Smooth muscle cell (in vitro differentiated cells): Measurements from ENCODE around the gene BEAN1. TPM values are rescaled to one million over a fixed set of nuclear protein-coding genes. Genes with fewer than 3 reads are reported as not detected.

Source experiments
- DNase-seq: peaks from one replicate; lab custom pipeline; 2025; ENCODE audit not compliant: unreplicated experiment; lab: John Stamatoyannopoulos, UW
- H2AFZ ChIP-seq: fragments of 200-600 bp; sonication (generic); 2 replicates; pipeline ENCODE4 v1.6.0; 2016; ENCODE audit warnings: antibody characterized with exemption, low read depth, mild to moderate bottlenecking
- H3F3A ChIP-seq: fragments of 200-600 bp; sonication (generic); 2 replicates; pipeline ENCODE4 v1.6.0; 2017; ENCODE audit warnings: antibody characterized with exemption, low read depth
- H3K27ac ChIP-seq: fragments of 200-600 bp; sonication (generic); 2 replicates; pipeline ENCODE4 v1.5.1; 2016; ENCODE audit warnings: low read depth, mild to moderate bottlenecking
- H3K27me3 ChIP-seq: fragments of 200-600 bp; sonication (generic); 2 replicates; pipeline ENCODE4 v1.6.1; 2016; ENCODE audit warnings: low read depth, mild to moderate bottlenecking
- H3K36me3 ChIP-seq: fragments of 200-600 bp; sonication (generic); 2 replicates; pipeline ENCODE4 v1.5.1; 2016; ENCODE audit warnings: low read depth
- H3K4me1 ChIP-seq: fragments of 200-600 bp; sonication (generic); 2 replicates; pipeline ENCODE4 v1.5.1; 2016; ENCODE audit warnings: low read depth
- H3K4me2 ChIP-seq: fragments of 200-600 bp; sonication (generic); 2 replicates; pipeline ENCODE4 v1.6.0; 2016; ENCODE audit warnings: mild to moderate bottlenecking
- H3K4me3 ChIP-seq: fragments of 200-600 bp; sonication (generic); 2 replicates; pipeline ENCODE4 v1.5.1; 2016; ENCODE audit warnings: mild to moderate bottlenecking
- H3K79me2 ChIP-seq: fragments of 200-600 bp; sonication (generic); 2 replicates; pipeline ENCODE4 v1.6.0; 2016; ENCODE audit warnings: low read depth, mild to moderate bottlenecking
- H3K9ac ChIP-seq: fragments of 200-600 bp; sonication (generic); 2 replicates; pipeline ENCODE4 v1.6.0; 2016; ENCODE audit warnings: low read depth
- H3K9me3 ChIP-seq: fragments of 200-600 bp; sonication (generic); replicated peaks from 2 replicates; pipeline ENCODE4 v1.5.1; 2016; ENCODE audit warnings: low read depth
- H4K20me1 ChIP-seq: fragments of 200-600 bp; sonication (generic); 2 replicates; pipeline ENCODE4 v1.6.0; 2016; ENCODE audit warnings: low read depth
- WGBS: methylation state at CpG from one replicate; pipeline ENCODE4 v1.1.7; 2016; ENCODE audit warnings: low lambda C conversion rate; 5-methylcytosine and 5-hydroxymethylcytosine counted together
- polyA plus RNA-seq: library from polyadenylated mRNA; unstranded; fragments of >200 nt; fragmentation: Nextera tagmentation; extraction: Ambion mirVana; gene quantifications from 2 replicates; pipeline ENCODE4 v1.2.1, GENCODE V29; 2016
- total RNA-seq: library from RNA; depleted of rRNA; stranded (reverse); fragments of >200 nt; gene quantifications from 2 replicates; pipeline ENCODE4 v1.2.3, GENCODE V29; 2014
- TF ChIP-seq, protein P1 (sequence below): fragments of 200-600 bp; sonication (generic); IDR thresholded peaks from 2 replicates; pipeline ENCODE4 v1.5.1; 2017; ENCODE audit warnings: borderline replicate concordance, mild to moderate bottlenecking, antibody characterized with exemption; ENCODE audit not compliant: insufficient read depth, poor library complexity, severe bottlenecking

BEAN1 gene
- total and polyA plus RNA-seq, 2 experiments from 2014 or later, result 0.94 to 4.9 TPM

DNA sequence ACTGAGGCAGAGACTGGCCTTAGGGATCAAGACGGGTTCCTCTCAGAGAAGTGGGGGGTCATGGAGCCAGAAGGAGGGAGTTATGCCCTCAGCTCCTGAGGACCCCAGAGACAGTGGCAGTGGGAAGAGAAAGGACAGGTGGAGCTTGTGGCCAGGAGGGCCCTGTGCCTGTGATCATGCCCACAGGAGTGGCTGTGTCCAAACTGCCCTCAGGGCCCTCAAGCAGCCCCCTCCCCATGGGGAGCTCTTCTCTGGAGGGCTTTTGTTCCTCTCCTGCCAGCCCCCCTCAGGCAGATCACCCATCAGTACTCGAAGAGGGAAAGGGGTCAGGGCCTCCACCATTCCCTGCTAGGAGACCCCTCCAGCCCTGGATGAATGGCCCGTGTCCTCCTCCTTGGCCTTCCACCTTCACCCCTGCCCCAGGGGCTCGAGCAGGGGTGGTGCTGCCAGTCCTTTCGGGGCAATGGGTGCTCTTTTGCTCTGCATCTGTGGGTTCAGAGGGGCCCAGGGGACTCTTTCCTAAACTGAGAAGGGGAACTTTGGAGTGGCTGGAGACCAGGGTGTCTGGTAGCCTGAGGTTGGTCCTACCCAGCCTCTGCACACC, 52.7 kb downstream of the BEAN1 start:
- WGBS, result 90% methylated on average over 5 of the region's 5 CpGs

DNA sequence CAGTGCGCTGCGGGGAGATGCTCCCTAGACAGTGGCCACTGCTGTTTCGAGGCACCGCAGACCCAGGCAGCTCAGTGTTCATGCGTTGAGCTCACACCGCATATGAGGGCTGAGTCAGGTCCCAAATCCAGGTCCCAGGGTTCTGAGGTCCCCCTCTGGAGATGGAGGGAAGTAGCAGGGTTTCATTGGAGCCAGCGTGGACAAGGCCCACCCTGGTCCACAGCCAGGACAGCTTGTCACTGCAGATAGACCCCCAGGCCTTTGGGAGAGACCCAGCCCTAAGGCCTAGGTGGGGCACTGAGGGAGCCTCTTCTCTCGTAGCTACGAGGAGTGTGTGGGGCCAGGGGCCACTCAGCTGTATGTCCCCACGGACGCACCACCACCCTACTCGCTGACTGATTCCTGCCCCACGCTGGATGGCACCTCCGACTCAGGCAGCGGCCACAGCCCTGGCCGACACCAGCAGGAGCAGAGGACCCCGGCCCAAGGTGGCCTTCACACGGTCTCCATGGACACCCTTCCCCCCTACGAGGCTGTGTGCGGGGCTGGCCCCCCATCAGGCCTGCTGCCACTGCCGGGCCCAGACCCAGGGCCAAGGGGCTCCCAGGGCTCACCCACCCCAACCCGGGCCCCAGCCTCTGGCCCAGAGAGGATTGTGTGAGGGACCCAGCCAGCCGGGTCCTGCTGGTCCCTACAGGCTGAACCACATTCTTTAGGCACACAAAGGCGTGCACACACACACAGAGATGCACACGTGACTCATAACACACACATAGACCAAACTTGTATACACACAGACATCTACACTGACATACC, 53.4 kb downstream of the BEAN1 start:
- H3K4me2 ChIP-seq, result no peak overlapping the region
- H3K79me2 ChIP-seq, result no peaks in the 10 kb centered on the region
- H3K9ac ChIP-seq, result no peak overlapping the region
- H3K4me1 ChIP-seq, result no peaks in the 10 kb centered on the region
- no peaks in the 10 kb centered on the region for H3K27me3 ChIP-seq
- no peaks in the 10 kb centered on the region for H3K36me3 ChIP-seq
- no peaks in the 10 kb centered on the region for H3K9me3 ChIP-seq
- H3F3A ChIP-seq, result no peaks in the 10 kb centered on the region
- no peaks in the 10 kb centered on the region for H4K20me1 ChIP-seq
- peak overlapping the region; percentile 44 for H3K27ac ChIP-seq
- WGBS, result 88% methylated on average over 25 of the region's 25 CpGs
- no peak for DNase-seq
- H3K4me3 ChIP-seq, result no peak overlapping the region
- no peak overlapping the region for H2AFZ ChIP-seq
- TF ChIP-seq, protein P1, sequence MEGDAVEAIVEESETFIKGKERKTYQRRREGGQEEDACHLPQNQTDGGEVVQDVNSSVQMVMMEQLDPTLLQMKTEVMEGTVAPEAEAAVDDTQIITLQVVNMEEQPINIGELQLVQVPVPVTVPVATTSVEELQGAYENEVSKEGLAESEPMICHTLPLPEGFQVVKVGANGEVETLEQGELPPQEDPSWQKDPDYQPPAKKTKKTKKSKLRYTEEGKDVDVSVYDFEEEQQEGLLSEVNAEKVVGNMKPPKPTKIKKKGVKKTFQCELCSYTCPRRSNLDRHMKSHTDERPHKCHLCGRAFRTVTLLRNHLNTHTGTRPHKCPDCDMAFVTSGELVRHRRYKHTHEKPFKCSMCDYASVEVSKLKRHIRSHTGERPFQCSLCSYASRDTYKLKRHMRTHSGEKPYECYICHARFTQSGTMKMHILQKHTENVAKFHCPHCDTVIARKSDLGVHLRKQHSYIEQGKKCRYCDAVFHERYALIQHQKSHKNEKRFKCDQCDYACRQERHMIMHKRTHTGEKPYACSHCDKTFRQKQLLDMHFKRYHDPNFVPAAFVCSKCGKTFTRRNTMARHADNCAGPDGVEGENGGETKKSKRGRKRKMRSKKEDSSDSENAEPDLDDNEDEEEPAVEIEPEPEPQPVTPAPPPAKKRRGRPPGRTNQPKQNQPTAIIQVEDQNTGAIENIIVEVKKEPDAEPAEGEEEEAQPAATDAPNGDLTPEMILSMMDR, result no peak

More for the DNA sequence above, 52.7 kb downstream of the BEAN1 start:
- Histone ChIP-seq H3K27ac (no peak overlapping the region), H3K9ac (no peak overlapping the region), H2AFZ (no peak overlapping the region), H3K9me3 (no peaks in the 10 kb centered on the region), H3K36me3 (no peaks in the 10 kb centered on the region), H3K4me3 (no peak overlapping the region), H3K79me2 (no peaks in the 10 kb centered on the region), H3K4me2 (no peak overlapping the region), H3K4me1 (no peaks in the 10 kb centered on the region), H4K20me1 (no peaks in the 10 kb centered on the region), H3F3A (no peaks in the 10 kb centered on the region), H3K27me3 (peaks cover 5% of the 10 kb centered on the region)
- TF ChIP-seq, protein P1, result no peak
- DNase-seq, result no peak

DNA sequence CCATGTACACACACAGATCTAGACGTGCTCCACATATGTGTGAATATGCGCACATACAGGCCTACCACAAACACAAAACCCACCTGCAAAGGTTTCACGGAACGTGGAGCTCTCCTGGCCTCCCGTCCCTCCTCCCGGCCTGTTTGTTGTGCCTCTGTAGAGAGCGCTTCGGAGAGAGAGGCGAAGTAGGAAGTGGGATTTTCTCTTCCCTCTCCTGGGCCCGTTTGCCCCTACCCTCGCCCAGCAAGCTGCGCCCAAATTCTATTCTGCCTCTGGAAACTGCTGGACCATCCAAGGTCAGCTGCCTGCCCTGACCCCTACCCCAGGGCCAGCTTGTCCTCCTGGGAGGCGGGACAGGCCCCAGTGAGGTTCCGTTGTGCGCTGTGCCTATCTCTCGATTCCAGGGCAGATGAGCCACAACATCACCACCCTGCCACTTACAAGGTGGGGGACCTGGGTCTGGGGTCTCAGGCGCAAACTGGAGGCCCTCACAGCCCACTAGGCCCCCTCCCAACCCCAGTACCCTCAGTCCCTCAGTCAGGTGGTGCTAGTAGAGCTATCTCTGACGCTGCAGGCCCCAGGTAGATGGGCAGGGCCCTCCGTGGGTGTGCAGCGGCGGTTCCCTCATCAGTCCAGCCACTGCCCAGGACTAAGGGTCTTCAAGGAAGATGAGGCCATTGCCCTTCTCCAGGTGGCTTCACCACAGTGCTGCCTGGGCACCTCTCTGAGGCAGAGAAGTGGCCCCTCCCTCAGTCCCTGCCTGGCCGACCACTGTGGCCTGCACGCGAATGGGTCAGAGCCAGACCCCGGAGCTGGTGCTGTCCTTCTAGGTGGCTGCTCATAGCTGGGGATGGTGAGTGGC, 54.2 kb downstream of the BEAN1 start:
- Histone ChIP-seq H3K4me3 (no peak overlapping the region), H2AFZ (no peak overlapping the region), H3K4me2 (no peak overlapping the region), H3K79me2 (no peaks in the 10 kb centered on the region), H3K27me3 (no peaks in the 10 kb centered on the region), H3K4me1 (no peaks in the 10 kb centered on the region), H3K36me3 (no peaks in the 10 kb centered on the region), H3F3A (no peaks in the 10 kb centered on the region), H3K27ac (peak overlapping the region; percentile 44), H3K9ac (no peak overlapping the region), H3K9me3 (no peaks in the 10 kb centered on the region), H4K20me1 (no peaks in the 10 kb centered on the region)
- DNase-seq, result no peak
- 92% methylated on average over 25 of the region's 25 CpGs for WGBS
- TF ChIP-seq, protein P1, result no peak
